H1 (cell line): ENCODE results near the gene ANAPC16.

Experiments
- BACH1 ChIP-seq: IDR thresholded peaks from 2 replicates; pipeline ENCODE4 v1.6.1; 2012; ENCODE audit warnings: low read length, improper control_type of control experiment
- BCL11A ChIP-seq, 2 experiments: IDR thresholded peaks; one replicate each; pipeline ENCODE4 v1.6.1; 2011; ENCODE audit warnings: low read depth in 2 of 2, low read length in 2 of 2, mild to moderate bottlenecking in 2 of 2
- CREB1 ChIP-seq: IDR thresholded peaks from 2 replicates; pipeline ENCODE4 v1.6.1; 2012; ENCODE audit warnings: inconsistent platforms
- CTCF ChIP-seq, 3 experiments: IDR thresholded peaks; 1 replicate in 2 of 3; 2 replicates in 1 of 3; pipeline versions ENCODE4 v1.5.1 to v1.6.1; 2011; ENCODE audit warnings: low read length in 3 of 3, mild to moderate bottlenecking in 3 of 3, inconsistent platforms in 2 of 3, low read depth in 1 of 3, moderate library complexity in 1 of 3; ENCODE audit not compliant: insufficient read depth in 1 of 3; ENCODE audit errors: control extremely low read depth in 1 of 3
- USF2 ChIP-seq: IDR thresholded peaks from 2 replicates; pipeline ENCODE4 v1.6.1; 2011; ENCODE audit warnings: low read length, improper control_type of control experiment

DNA sequence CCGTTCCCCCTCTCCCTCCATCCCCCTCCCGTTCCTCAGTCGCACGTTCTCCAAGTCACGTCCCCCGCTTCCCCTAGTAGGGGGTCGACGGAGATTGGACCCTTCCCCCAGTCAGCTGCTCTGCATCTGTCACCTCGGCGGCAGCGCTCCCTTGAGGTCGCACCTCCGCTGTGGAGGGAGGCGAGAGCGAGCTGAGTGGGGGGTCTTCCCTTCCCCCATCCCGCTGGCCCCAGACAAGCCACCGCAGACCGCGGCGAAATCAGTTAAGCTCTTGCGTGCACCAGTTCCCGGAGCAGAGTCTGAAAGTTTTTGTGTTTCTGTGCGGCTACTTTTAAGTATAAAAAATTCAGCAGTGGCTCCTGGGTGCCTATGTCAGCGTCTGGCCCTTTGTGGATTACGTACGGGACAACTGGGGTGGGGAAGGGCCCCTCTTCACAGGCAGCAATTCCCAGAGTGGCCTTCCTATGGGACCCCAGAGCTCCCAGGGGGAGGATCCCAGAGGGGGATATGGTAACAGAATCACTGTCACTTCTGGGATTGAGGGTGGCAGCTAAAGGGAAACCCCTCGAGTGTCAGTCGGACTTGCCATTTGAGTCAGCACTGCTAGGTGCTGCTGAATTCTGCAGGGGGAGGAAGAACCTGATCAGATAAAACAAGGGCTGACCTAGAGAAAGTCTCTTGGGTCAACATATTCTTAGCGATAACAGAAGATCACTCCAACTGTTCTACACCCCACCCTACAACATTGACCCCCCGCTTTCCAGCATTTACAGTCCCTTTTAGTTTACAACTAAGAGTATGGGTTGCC is 45.4 kb downstream of the ANAPC16 start:
- TF ChIP-seq BCL11A (IDR thresholded peaks at IDR 0.05; ENCODE audit: low read depth in 2 of 2, low read length in 2 of 2) (no peak), BACH1 (no peak), CREB1 (peak; percentile 82), CTCF (IDR thresholded peaks at IDR 0.05; ENCODE audit: control extremely low read depth in 1 of 3, insufficient read depth in 1 of 3, low read depth in 1 of 3, low read length in 3 of 3) (peak; percentile 19 to 47 (median 21); a peak in 3 of 4 replicates), USF2 (no peak)
